HG02870 (cell line): Measurements from ENCODE around the gene CCDC9B.

ENCODE experiments used
- ATAC-seq: cut with Tn5 transposase; IDR thresholded peaks from one replicate; pipeline ENCODE4 v1.9.1; 2021; ENCODE audit warnings: mild to moderate bottlenecking, moderate library complexity; ENCODE audit not compliant: unreplicated experiment

Gene CCDC9B

GRCh38 chr15:40310001-40310959, 30.5 kb downstream of the CCDC9B start:
- ATAC-seq, result no peak

- no peak for ATAC-seq
These were observed 31.3 kb downstream of the CCDC9B start for GRCh38 chr15:40309344-40309862.

- ATAC-seq, result peak; percentile 59
These were observed 33.1 kb downstream of the CCDC9B start, which contains the start of gene PLCB2 for GRCh38 chr15:40307421-40308211. Gene PLCB2 (minus strand): TSS chr15:40307935. CDS start chr15:40307672, 263 bp downstream.

- ATAC-seq, result no peak
These were observed 33.8 kb downstream of the CCDC9B start for GRCh38 chr15:40306908-40307307.

GRCh38 chr15:40306371-40306770, 34.4 kb downstream of the CCDC9B start:
- ATAC-seq, result no peak

- no peak for ATAC-seq
These were observed 35.5 kb downstream of the CCDC9B start for GRCh38 chr15:40305281-40305680.

GRCh38 chr15:40303576-40303975, 37.2 kb downstream of the CCDC9B start:
- ATAC-seq, result no peak

- no peak for ATAC-seq
These were observed 37.8 kb downstream of the CCDC9B start for GRCh38 chr15:40302981-40303380.

- ATAC-seq, result no peak
These were observed 38.4 kb downstream of the CCDC9B start for GRCh38 chr15:40302288-40302886.

GRCh38 chr15:40301467-40302179, 39.1 kb downstream of the CCDC9B start:
- no peak for ATAC-seq

- ATAC-seq, result no peak
These were observed 40.0 kb downstream of the CCDC9B start for GRCh38 chr15:40300771-40301170.

GRCh38 chr15:40300367-40300766, 40.4 kb downstream of the CCDC9B start:
- no peak for ATAC-seq

GRCh38 chr15:40298216-40298935, 42.4 kb downstream of the CCDC9B start:
- no peak for ATAC-seq

GRCh38 chr15:40297356-40297755, 43.4 kb downstream of the CCDC9B start:
- ATAC-seq, result no peak

GRCh38 chr15:40296561-40297230, 44.0 kb downstream of the CCDC9B start:
- no peak for ATAC-seq

GRCh38 chr15:40295877-40296560, 44.7 kb downstream of the CCDC9B start:
- no peak for ATAC-seq

GRCh38 chr15:40295297-40295696, 45.4 kb downstream of the CCDC9B start:
- ATAC-seq, result no peak
